GM23338 (cell line): ENCODE measurements around the gene WAPL. TPM values are rescaled to one million over a fixed set of nuclear protein-coding genes. Genes with fewer than 3 reads are reported as not detected.

Source experiments
- ATAC-seq: fragments of 200-7000 bp; cut with Tn5 transposase; 3 replicates; pipeline ENCODE4 v1.9.1; 2020
- DNase-seq: peaks from one replicate; pipeline ENCODE4 v3.0.0-alpha.2; 2015; ENCODE audit warnings: low spot score
- H2AFZ ChIP-seq: fragments of 200-600 bp; sonication (generic); 2 replicates; pipeline ENCODE4 v1.8.0; 2016; ENCODE audit warnings: antibody characterized with exemption, mild to moderate bottlenecking, moderate library complexity
- H3F3A ChIP-seq: fragments of 200-600 bp; sonication (generic); replicated peaks from 2 replicates; pipeline ENCODE4 v1.8.0; 2017; ENCODE audit warnings: antibody characterized with exemption, mixed run types, low read depth
- H3K27ac ChIP-seq: fragments of 200-600 bp; sonication (generic); 2 replicates; pipeline ENCODE4 v1.6.1; 2016; ENCODE audit warnings: low read depth
- H3K27me3 ChIP-seq: fragments of 200-600 bp; sonication (generic); 2 replicates; pipeline ENCODE4 v1.8.0; 2016; ENCODE audit warnings: mild to moderate bottlenecking, mixed run types, moderate library complexity; ENCODE audit not compliant: insufficient read depth
- H3K36me3 ChIP-seq: fragments of 200-600 bp; sonication (generic); 2 replicates; pipeline ENCODE4 v1.8.0; 2016; ENCODE audit warnings: mild to moderate bottlenecking; ENCODE audit not compliant: insufficient read depth
- H3K4me1 ChIP-seq: fragments of 200-600 bp; sonication (generic); 2 replicates; pipeline ENCODE4 v1.8.0; 2016; ENCODE audit warnings: mild to moderate bottlenecking, moderate library complexity; ENCODE audit not compliant: insufficient read depth
- H3K4me2 ChIP-seq: fragments of 200-600 bp; sonication (generic); 2 replicates; pipeline ENCODE4 v1.7.1; 2017; ENCODE audit warnings: mixed run types
- H3K4me3 ChIP-seq: fragments of 200-600 bp; sonication (generic); 2 replicates; pipeline ENCODE4 v1.6.1; 2016; ENCODE audit warnings: mixed run types
- H3K79me2 ChIP-seq: fragments of 200-600 bp; sonication (generic); replicated peaks from 2 replicates; pipeline ENCODE4 v1.8.0; 2017; ENCODE audit warnings: mild to moderate bottlenecking; ENCODE audit not compliant: insufficient read depth
- H3K9me2 ChIP-seq: fragments of 200-600 bp; sonication (generic); 2 replicates; pipeline ENCODE4 v1.8.0; 2017; ENCODE audit not compliant: insufficient read depth
- H4K20me1 ChIP-seq: fragments of 200-600 bp; sonication (generic); replicated peaks from 2 replicates; pipeline ENCODE4 v1.8.0; 2017; ENCODE audit warnings: mild to moderate bottlenecking; ENCODE audit not compliant: insufficient read depth
- H3K27ac Mint-ChIP-seq: 2 replicates; pipeline ENCODE4 v1.8.0; 2020; ENCODE audit warnings: inconsistent platforms, mild to moderate bottlenecking, moderate library complexity, mixed read lengths
- H3K27me3 Mint-ChIP-seq: 3 replicates; pipeline ENCODE4 v1.8.0; 2022; ENCODE audit warnings: low read depth, mild to moderate bottlenecking, moderate library complexity, mixed read lengths, inconsistent platforms; ENCODE audit not compliant: insufficient read depth, poor library complexity
- H3K36me3 Mint-ChIP-seq: 3 replicates; pipeline ENCODE4 v1.8.0; 2021; ENCODE audit warnings: low read depth, mild to moderate bottlenecking, inconsistent platforms, moderate library complexity, mixed read lengths
- H3K4me1 Mint-ChIP-seq: 3 replicates; pipeline ENCODE4 v1.8.0; 2020; ENCODE audit warnings: mild to moderate bottlenecking, inconsistent platforms, mixed read lengths
- H3K4me3 Mint-ChIP-seq: 3 replicates; pipeline ENCODE4 v1.8.0; 2021; ENCODE audit warnings: moderate library complexity, mild to moderate bottlenecking, inconsistent platforms, mixed read lengths
- H3K9me3 Mint-ChIP-seq: 3 replicates; pipeline ENCODE4 v1.8.0; 2020; ENCODE audit warnings: moderate library complexity, mild to moderate bottlenecking, inconsistent platforms, mixed read lengths
- CREB1 ChIP-seq: fragments of 250-450 bp; sonication (Bioruptor Pico); IDR thresholded peaks from 2 replicates; pipeline ENCODE4 v1.5.0; 2020; ENCODE audit warnings: low read depth, mild to moderate bottlenecking, moderate library complexity
- CTCF ChIP-seq, 2 experiments: fragments of 200-600 bp in 1 of 2; sonication (generic) in 1 of 2; conservative IDR thresholded peaks; 2 replicates each; pipeline versions ENCODE4 v1.5.1 to v1.6.1; 2016 to 2017; ENCODE audit warnings: antibody characterized with exemption in 2 of 2, low read depth in 2 of 2, mild to moderate bottlenecking in 2 of 2, moderate library complexity in 1 of 2
- EZH2 ChIP-seq: fragments of 200-600 bp; sonication (generic); IDR thresholded peaks from one replicate; pipeline ENCODE4 v1.8.0; 2017; ENCODE audit warnings: antibody characterized with exemption, mild to moderate bottlenecking, low read depth; ENCODE audit not compliant: unreplicated experiment
- EZH2phosphoT487 ChIP-seq: fragments of 200-600 bp; sonication (generic); IDR thresholded peaks from one replicate; pipeline ENCODE4 v1.8.1; 2018; ENCODE audit warnings: antibody characterized with exemption; ENCODE audit not compliant: unreplicated experiment
- JUNB ChIP-seq: IDR thresholded peaks from one replicate; pipeline ENCODE4 v1.6.1; 2016; ENCODE audit warnings: antibody characterized with exemption; ENCODE audit not compliant: unreplicated experiment
- NANOG ChIP-seq: IDR thresholded peaks from 2 replicates; pipeline ENCODE4 v1.6.1; 2016; ENCODE audit warnings: antibody characterized with exemption, borderline replicate concordance
- POLR2AphosphoS5 ChIP-seq: IDR thresholded peaks from 2 replicates; pipeline ENCODE4 v1.6.1; 2016; ENCODE audit warnings: antibody characterized with exemption, low read depth
- STAT1 ChIP-seq: IDR thresholded peaks from one replicate; pipeline ENCODE4 v1.6.1; 2016; ENCODE audit warnings: antibody characterized with exemption; ENCODE audit not compliant: unreplicated experiment
- ZNF114 ChIP-seq: fragments of 250-450 bp; sonication (Bioruptor Pico); IDR thresholded peaks from 2 replicates; pipeline ENCODE4 v1.5.0; 2020; ENCODE audit warnings: mild to moderate bottlenecking, moderate library complexity
- ZNF331 ChIP-seq: fragments of 250-450 bp; sonication (Bioruptor Pico); IDR thresholded peaks from 2 replicates; pipeline ENCODE4 v1.5.0; 2020; ENCODE audit warnings: low read depth, mild to moderate bottlenecking, moderate library complexity
- polyA plus RNA-seq: library from polyadenylated mRNA; unstranded; fragments of >200 nt; fragmentation: Nextera tagmentation; extraction: Ambion mirVana; gene quantifications from 2 replicates; pipeline ENCODE4 v1.2.1, GENCODE V29; 2016
- total RNA-seq: library from RNA; depleted of rRNA; stranded (reverse); fragments of >200 nt; shearing (Covaris generic); gene quantifications from 2 replicates; pipeline ENCODE4 v1.2.3, GENCODE V29; 2014
- TF ChIP-seq, protein P1 (sequence below): IDR thresholded peaks from one replicate; pipeline ENCODE4 v1.6.1; 2018; ENCODE audit warnings: antibody characterized with exemption; ENCODE audit not compliant: unreplicated experiment
- TF ChIP-seq, protein P2 (sequence below): IDR thresholded peaks from 2 replicates; pipeline ENCODE4 v1.6.1; 2016; ENCODE audit warnings: antibody characterized with exemption
- TF ChIP-seq, protein P3 (sequence below): fragments of 250-450 bp; sonication (Bioruptor Pico); IDR thresholded peaks from 2 replicates; pipeline ENCODE4 v1.5.0; 2020; ENCODE audit warnings: mild to moderate bottlenecking, moderate library complexity

Gene WAPL
- total and polyA plus RNA-seq, 2 experiments from 2014 or later = 25.2 to 60.8 TPM

DNA sequence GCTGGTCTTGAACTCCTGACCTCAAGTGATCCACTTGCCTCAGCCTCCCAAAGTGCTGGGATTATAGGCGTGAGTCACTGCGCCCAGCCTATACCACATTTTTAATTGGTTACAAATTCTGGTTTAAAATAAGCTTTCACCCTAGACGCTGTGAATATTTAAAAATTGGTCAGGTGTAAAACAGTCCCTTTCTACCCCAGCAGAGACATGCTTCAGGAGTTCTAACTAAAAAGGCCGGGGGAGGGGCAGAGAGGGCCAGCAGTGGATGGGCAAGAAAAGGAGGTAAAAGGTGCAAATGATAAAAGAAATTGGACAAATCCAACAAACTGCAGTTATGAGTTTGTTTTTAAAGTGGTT, 70.0 kb downstream of the WAPL start:
- Histone ChIP-seq H3K9me2 (no peaks in the 10 kb centered on the region), H3K4me2 (no peak overlapping the region), H3K79me2 (peaks cover 12% of the 10 kb centered on the region), H3F3A (no peaks in the 10 kb centered on the region), H3K36me3 (peaks cover 30% of the 10 kb centered on the region), H3K27ac (no peak overlapping the region), H2AFZ (no peak overlapping the region), H3K4me3 (no peak overlapping the region), H3K27me3 (no peaks in the 10 kb centered on the region), H4K20me1 (peaks cover 8% of the 10 kb centered on the region), H3K4me1 (no peaks in the 10 kb centered on the region)
- ATAC-seq (no peak), DNase-seq (no peak)
- TF ChIP-seq EZH2 (no peak), EZH2phosphoT487 (no peak), STAT1 (no peak), CREB1 (CRISPR knock-in tag) (no peak), CTCF (conservative IDR thresholded peaks at IDR 0.05; ENCODE audit: low read depth in 2 of 2) (no peak), POLR2AphosphoS5 (no peak), ZNF114 (no peak), JUNB (no peak), NANOG (no peak), ZNF331 (CRISPR knock-in tag) (no peak)
- TF ChIP-seq, protein P1, sequence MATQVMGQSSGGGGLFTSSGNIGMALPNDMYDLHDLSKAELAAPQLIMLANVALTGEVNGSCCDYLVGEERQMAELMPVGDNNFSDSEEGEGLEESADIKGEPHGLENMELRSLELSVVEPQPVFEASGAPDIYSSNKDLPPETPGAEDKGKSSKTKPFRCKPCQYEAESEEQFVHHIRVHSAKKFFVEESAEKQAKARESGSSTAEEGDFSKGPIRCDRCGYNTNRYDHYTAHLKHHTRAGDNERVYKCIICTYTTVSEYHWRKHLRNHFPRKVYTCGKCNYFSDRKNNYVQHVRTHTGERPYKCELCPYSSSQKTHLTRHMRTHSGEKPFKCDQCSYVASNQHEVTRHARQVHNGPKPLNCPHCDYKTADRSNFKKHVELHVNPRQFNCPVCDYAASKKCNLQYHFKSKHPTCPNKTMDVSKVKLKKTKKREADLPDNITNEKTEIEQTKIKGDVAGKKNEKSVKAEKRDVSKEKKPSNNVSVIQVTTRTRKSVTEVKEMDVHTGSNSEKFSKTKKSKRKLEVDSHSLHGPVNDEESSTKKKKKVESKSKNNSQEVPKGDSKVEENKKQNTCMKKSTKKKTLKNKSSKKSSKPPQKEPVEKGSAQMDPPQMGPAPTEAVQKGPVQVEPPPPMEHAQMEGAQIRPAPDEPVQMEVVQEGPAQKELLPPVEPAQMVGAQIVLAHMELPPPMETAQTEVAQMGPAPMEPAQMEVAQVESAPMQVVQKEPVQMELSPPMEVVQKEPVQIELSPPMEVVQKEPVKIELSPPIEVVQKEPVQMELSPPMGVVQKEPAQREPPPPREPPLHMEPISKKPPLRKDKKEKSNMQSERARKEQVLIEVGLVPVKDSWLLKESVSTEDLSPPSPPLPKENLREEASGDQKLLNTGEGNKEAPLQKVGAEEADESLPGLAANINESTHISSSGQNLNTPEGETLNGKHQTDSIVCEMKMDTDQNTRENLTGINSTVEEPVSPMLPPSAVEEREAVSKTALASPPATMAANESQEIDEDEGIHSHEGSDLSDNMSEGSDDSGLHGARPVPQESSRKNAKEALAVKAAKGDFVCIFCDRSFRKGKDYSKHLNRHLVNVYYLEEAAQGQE = no peak
- TF ChIP-seq, protein P2, sequence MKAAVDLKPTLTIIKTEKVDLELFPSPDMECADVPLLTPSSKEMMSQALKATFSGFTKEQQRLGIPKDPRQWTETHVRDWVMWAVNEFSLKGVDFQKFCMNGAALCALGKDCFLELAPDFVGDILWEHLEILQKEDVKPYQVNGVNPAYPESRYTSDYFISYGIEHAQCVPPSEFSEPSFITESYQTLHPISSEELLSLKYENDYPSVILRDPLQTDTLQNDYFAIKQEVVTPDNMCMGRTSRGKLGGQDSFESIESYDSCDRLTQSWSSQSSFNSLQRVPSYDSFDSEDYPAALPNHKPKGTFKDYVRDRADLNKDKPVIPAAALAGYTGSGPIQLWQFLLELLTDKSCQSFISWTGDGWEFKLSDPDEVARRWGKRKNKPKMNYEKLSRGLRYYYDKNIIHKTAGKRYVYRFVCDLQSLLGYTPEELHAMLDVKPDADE = no peak
- TF ChIP-seq, protein P3, sequence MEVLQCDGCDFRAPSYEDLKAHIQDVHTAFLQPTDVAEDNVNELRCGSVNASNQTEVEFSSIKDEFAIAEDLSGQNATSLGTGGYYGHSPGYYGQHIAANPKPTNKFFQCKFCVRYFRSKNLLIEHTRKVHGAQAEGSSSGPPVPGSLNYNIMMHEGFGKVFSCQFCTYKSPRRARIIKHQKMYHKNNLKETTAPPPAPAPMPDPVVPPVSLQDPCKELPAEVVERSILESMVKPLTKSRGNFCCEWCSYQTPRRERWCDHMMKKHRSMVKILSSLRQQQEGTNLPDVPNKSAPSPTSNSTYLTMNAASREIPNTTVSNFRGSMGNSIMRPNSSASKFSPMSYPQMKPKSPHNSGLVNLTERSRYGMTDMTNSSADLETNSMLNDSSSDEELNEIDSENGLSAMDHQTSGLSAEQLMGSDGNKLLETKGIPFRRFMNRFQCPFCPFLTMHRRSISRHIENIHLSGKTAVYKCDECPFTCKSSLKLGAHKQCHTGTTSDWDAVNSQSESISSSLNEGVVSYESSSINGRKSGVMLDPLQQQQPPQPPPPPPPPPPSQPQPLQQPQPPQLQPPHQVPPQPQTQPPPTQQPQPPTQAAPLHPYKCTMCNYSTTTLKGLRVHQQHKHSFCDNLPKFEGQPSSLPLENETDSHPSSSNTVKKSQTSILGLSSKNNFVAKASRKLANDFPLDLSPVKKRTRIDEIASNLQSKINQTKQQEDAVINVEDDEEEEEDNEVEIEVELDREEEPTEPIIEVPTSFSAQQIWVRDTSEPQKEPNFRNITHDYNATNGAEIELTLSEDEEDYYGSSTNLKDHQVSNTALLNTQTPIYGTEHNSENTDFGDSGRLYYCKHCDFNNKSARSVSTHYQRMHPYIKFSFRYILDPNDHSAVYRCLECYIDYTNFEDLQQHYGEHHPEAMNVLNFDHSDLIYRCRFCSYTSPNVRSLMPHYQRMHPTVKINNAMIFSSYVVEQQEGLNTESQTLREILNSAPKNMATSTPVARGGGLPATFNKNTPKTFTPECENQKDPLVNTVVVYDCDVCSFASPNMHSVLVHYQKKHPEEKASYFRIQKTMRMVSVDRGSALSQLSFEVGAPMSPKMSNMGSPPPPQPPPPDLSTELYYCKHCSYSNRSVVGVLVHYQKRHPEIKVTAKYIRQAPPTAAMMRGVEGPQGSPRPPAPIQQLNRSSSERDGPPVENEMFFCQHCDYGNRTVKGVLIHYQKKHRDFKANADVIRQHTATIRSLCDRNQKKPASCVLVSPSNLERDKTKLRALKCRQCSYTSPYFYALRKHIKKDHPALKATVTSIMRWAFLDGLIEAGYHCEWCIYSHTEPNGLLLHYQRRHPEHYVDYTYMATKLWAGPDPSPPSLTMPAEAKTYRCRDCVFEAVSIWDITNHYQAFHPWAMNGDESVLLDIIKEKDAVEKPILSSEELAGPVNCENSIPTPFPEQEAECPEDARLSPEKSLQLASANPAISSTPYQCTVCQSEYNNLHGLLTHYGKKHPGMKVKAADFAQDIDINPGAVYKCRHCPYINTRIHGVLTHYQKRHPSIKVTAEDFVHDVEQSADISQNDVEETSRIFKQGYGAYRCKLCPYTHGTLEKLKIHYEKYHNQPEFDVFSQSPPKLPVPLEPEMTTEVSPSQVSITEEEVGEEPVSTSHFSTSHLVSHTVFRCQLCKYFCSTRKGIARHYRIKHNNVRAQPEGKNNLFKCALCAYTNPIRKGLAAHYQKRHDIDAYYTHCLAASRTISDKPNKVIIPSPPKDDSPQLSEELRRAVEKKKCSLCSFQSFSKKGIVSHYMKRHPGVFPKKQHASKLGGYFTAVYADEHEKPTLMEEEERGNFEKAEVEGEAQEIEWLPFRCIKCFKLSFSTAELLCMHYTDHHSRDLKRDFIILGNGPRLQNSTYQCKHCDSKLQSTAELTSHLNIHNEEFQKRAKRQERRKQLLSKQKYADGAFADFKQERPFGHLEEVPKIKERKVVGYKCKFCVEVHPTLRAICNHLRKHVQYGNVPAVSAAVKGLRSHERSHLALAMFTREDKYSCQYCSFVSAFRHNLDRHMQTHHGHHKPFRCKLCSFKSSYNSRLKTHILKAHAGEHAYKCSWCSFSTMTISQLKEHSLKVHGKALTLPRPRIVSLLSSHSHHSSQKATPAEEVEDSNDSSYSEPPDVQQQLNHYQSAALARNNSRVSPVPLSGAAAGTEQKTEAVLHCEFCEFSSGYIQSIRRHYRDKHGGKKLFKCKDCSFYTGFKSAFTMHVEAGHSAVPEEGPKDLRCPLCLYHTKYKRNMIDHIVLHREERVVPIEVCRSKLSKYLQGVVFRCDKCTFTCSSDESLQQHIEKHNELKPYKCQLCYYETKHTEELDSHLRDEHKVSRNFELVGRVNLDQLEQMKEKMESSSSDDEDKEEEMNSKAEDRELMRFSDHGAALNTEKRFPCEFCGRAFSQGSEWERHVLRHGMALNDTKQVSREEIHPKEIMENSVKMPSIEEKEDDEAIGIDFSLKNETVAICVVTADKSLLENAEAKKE = no peak
- H3K27ac Mint-ChIP-seq = no peak overlapping the region
- no peak overlapping the region for H3K4me3 Mint-ChIP-seq
- peaks cover 17% of the 10 kb centered on the region; the same call in 2 of the 3 replicates for H3K9me3 Mint-ChIP-seq
- H3K4me1 Mint-ChIP-seq = no peaks in the 10 kb centered on the region
- H3K27me3 Mint-ChIP-seq = peaks cover 2% of the 10 kb centered on the region
- peaks cover 76% of the 10 kb centered on the region for H3K36me3 Mint-ChIP-seq
